WTC11 (cell line): ENCODE measurements around the gene SNCAIP. TPM values are rescaled to one million over a fixed set of nuclear protein-coding genes. Genes with fewer than 3 reads are reported as not detected.

ENCODE experiments used
- ATAC-seq: fragments of 200-7000 bp; cut with Tn5 transposase; 2 replicates; pipeline ENCODE4 v1.10.0; 2021; ENCODE audit warnings: mild to moderate bottlenecking, moderate library complexity
- CTCF ChIA-PET: fragments of 300-600 bp; sonication (Branson Sonifier 250); formaldehyde crosslinking; loops from one replicate; lab custom pipeline; 2021; ENCODE audit warnings: antibody characterized with exemption; lab: Charles Lee
- POLR2A ChIA-PET: fragments of 350-600 bp; sonication (Branson Sonifier 250); formaldehyde crosslinking; loops from one replicate; lab custom pipeline; 2021; ENCODE audit warnings: antibody characterized with exemption; lab: Charles Lee
- DNase-seq: peaks from one replicate; pipeline ENCODE4 v3.0.0; 2021; ENCODE audit warnings: low spot score
- H3K27ac Mint-ChIP-seq: 2 replicates; pipeline ENCODE4 v1.8.0; 2021; ENCODE audit warnings: mixed read lengths
- H3K27me3 Mint-ChIP-seq: 2 replicates; pipeline ENCODE4 v1.8.0; 2021; ENCODE audit warnings: low read depth, mild to moderate bottlenecking, moderate library complexity, mixed read lengths
- H3K36me3 Mint-ChIP-seq: 2 replicates; pipeline ENCODE4 v1.8.0; 2021; ENCODE audit warnings: mixed read lengths
- H3K4me1 Mint-ChIP-seq: 2 replicates; pipeline ENCODE4 v1.8.0; 2022; ENCODE audit warnings: mixed read lengths
- H3K4me3 Mint-ChIP-seq: 2 replicates; pipeline ENCODE4 v1.8.0; 2021; ENCODE audit warnings: mild to moderate bottlenecking, moderate library complexity, mixed read lengths
- H3K9me3 Mint-ChIP-seq: 2 replicates; pipeline ENCODE4 v1.8.0; 2021; ENCODE audit warnings: mixed read lengths
- CTCF ChIP-seq: fragments of 200-600 bp; IDR thresholded peaks from 2 replicates; pipeline ENCODE4 v1.8.0; 2022; ENCODE audit warnings: antibody characterized with exemption
- JUN ChIP-seq: sonication (generic); formaldehyde crosslinking; IDR thresholded peaks from 2 replicates; pipeline ENCODE4 v1.8.0; 2023; ENCODE audit warnings: mild to moderate bottlenecking, missing genetic modification reagents
- PREB ChIP-seq: sonication (generic); formaldehyde crosslinking; IDR thresholded peaks from 2 replicates; pipeline ENCODE4 v1.8.1; 2022; ENCODE audit warnings: mild to moderate bottlenecking, missing genetic modification reagents, moderate library complexity, borderline replicate concordance
- RELA ChIP-seq: sonication (generic); formaldehyde crosslinking; IDR thresholded peaks from 2 replicates; pipeline ENCODE4 v1.8.1; 2022; ENCODE audit warnings: missing genetic modification reagents, mild to moderate bottlenecking, borderline replicate concordance
- SP1 ChIP-seq: sonication (generic); formaldehyde crosslinking; conservative IDR thresholded peaks from 2 replicates; pipeline ENCODE4 v1.8.1; 2022; ENCODE audit warnings: missing genetic modification reagents
- ZNF232 ChIP-seq: sonication (generic); formaldehyde crosslinking; IDR thresholded peaks from 2 replicates; pipeline ENCODE4 v1.8.0; 2022; ENCODE audit warnings: mild to moderate bottlenecking, missing genetic modification reagents
- ZNF317 ChIP-seq: sonication (generic); formaldehyde crosslinking; IDR thresholded peaks from 2 replicates; pipeline ENCODE4 v1.8.1; 2023; ENCODE audit warnings: low read depth, mild to moderate bottlenecking, moderate library complexity, missing genetic modification reagents, borderline replicate concordance
- total RNA-seq: library from RNA; stranded (reverse); gene quantifications from 3 replicates; pipeline ENCODE4 v1.2.3, GENCODE V29; 2021
- TF ChIP-seq, protein P1 (sequence below): sonication (generic); formaldehyde crosslinking; IDR thresholded peaks from 2 replicates; pipeline ENCODE4 v1.8.0; 2022; ENCODE audit warnings: missing genetic modification reagents
- TF ChIP-seq, protein P2 (sequence below): sonication (generic); formaldehyde crosslinking; IDR thresholded peaks from 2 replicates; pipeline ENCODE4 v1.8.0; 2023; ENCODE audit warnings: mild to moderate bottlenecking, missing genetic modification reagents

Gene SNCAIP
- total RNA-seq, 1 experiment from 2014 or later, result 10.0 TPM

GRCh38 chr5:122332599-122333555 lies 20.8 kb downstream of the SNCAIP start (continued):
- TF ChIP-seq, protein P1, sequence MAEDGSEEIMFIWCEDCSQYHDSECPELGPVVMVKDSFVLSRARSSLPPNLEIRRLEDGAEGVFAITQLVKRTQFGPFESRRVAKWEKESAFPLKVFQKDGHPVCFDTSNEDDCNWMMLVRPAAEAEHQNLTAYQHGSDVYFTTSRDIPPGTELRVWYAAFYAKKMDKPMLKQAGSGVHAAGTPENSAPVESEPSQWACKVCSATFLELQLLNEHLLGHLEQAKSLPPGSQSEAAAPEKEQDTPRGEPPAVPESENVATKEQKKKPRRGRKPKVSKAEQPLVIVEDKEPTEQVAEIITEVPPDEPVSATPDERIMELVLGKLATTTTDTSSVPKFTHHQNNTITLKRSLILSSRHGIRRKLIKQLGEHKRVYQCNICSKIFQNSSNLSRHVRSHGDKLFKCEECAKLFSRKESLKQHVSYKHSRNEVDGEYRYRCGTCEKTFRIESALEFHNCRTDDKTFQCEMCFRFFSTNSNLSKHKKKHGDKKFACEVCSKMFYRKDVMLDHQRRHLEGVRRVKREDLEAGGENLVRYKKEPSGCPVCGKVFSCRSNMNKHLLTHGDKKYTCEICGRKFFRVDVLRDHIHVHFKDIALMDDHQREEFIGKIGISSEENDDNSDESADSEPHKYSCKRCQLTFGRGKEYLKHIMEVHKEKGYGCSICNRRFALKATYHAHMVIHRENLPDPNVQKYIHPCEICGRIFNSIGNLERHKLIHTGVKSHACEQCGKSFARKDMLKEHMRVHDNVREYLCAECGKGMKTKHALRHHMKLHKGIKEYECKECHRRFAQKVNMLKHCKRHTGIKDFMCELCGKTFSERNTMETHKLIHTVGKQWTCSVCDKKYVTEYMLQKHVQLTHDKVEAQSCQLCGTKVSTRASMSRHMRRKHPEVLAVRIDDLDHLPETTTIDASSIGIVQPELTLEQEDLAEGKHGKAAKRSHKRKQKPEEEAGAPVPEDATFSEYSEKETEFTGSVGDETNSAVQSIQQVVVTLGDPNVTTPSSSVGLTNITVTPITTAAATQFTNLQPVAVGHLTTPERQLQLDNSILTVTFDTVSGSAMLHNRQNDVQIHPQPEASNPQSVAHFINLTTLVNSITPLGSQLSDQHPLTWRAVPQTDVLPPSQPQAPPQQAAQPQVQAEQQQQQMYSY (CRISPR knock-in tag), result no peak
- no peak for TF ChIP-seq JUN (CRISPR knock-in tag)

GRCh38 chr5:122333564-122333963 lies 21.5 kb downstream of the SNCAIP start:
- Mint-ChIP-seq H3K27ac (no peak overlapping the region; the same call in 1 of the 2 replicates), H3K36me3 (no peaks in the 10 kb centered on the region), H3K4me1 (peaks cover 21% of the 10 kb centered on the region), H3K4me3 (no peak overlapping the region), H3K27me3 (no peaks in the 10 kb centered on the region), H3K9me3 (no peaks in the 10 kb centered on the region)
- ChIA-PET CTCF (interaction anchor here (0.9 to 1.2 kb wide), 2 partner anchors 82 to 177 kb away, joined by 3 read pairs; no protein-coding TSS in a partner anchor), POLR2A (no interaction called here)
- no peak for ATAC-seq
- TF ChIP-seq, protein P2, sequence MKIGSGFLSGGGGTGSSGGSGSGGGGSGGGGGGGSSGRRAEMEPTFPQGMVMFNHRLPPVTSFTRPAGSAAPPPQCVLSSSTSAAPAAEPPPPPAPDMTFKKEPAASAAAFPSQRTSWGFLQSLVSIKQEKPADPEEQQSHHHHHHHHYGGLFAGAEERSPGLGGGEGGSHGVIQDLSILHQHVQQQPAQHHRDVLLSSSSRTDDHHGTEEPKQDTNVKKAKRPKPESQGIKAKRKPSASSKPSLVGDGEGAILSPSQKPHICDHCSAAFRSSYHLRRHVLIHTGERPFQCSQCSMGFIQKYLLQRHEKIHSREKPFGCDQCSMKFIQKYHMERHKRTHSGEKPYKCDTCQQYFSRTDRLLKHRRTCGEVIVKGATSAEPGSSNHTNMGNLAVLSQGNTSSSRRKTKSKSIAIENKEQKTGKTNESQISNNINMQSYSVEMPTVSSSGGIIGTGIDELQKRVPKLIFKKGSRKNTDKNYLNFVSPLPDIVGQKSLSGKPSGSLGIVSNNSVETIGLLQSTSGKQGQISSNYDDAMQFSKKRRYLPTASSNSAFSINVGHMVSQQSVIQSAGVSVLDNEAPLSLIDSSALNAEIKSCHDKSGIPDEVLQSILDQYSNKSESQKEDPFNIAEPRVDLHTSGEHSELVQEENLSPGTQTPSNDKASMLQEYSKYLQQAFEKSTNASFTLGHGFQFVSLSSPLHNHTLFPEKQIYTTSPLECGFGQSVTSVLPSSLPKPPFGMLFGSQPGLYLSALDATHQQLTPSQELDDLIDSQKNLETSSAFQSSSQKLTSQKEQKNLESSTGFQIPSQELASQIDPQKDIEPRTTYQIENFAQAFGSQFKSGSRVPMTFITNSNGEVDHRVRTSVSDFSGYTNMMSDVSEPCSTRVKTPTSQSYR, result no peak
- DNase-seq, result no peak

- H3K27me3 Mint-ChIP-seq, result no peaks in the 10 kb centered on the region
- DNase-seq (no peak), ATAC-seq (no peak)
- TF ChIP-seq ZNF317 (CRISPR knock-in tag) (no peak), CTCF (no peak), ZNF232 (CRISPR knock-in tag) (no peak), RELA (CRISPR knock-in tag) (no peak), SP1 (CRISPR knock-in tag) (no peak), PREB (CRISPR knock-in tag) (no peak)
- no peaks in the 10 kb centered on the region for H3K9me3 Mint-ChIP-seq
- H3K27ac Mint-ChIP-seq, result no peak overlapping the region
- no peaks in the 10 kb centered on the region for H3K4me1 Mint-ChIP-seq
- no peaks in the 10 kb centered on the region for H3K36me3 Mint-ChIP-seq
- POLR2A ChIA-PET, result no interaction called here
- CTCF ChIA-PET, result no interaction called here
- no peak overlapping the region for H3K4me3 Mint-ChIP-seq
These were observed 27.6 kb downstream of the SNCAIP start for GRCh38 chr5:122339591-122339990.
